B cell (primary cell): ENCODE measurements around the gene CYP8B1. TPM values are rescaled to one million over a fixed set of nuclear protein-coding genes. Genes with fewer than 3 reads are reported as not detected.

Source experiments
- ATAC-seq: fragments of 200-7000 bp; cut with Tn5 transposase; one replicate; pipeline ENCODE4 v1.10.0; 2021; ENCODE audit warnings: low read depth, mild to moderate bottlenecking, moderate number of reproducible peaks, moderate library complexity
- CTCF ChIA-PET: fragments of 350-600 bp; sonication (Branson Sonifier 250); formaldehyde crosslinking; loops from one replicate; lab custom pipeline; 2021; ENCODE audit warnings: antibody characterized with exemption, inconsistent platforms; lab: Charles Lee
- POLR2A ChIA-PET: fragments of 350-600 bp; sonication (Branson Sonifier 250); formaldehyde crosslinking; loops from one replicate; lab custom pipeline; 2021; ENCODE audit warnings: antibody characterized with exemption; lab: Charles Lee
- DNase-seq: peaks from one replicate; pipeline ENCODE4 v3.0.0; 2013
- H2AFZ ChIP-seq: 2 replicates; pipeline ENCODE4 v1.6.1; 2012; ENCODE audit warnings: mild to moderate bottlenecking, low read depth, low read length; ENCODE audit not compliant: insufficient read depth, poor library complexity, severe bottlenecking
- H3K27ac ChIP-seq, 2 donors: 1 replicate in 1 of 2; 2 replicates in 1 of 2; pipeline ENCODE4 v1.5.1; 2012 to 2013; ENCODE audit warnings: low read length in 2 of 2, mild to moderate bottlenecking in 2 of 2, moderate library complexity in 1 of 2
- H3K27me3 ChIP-seq, 4 experiments: fragments of 200-600 bp in 1 of 4; sonication (generic) in 1 of 4; replicated peaks in 1 of 4; 1 replicate in 2 of 4; 2 replicates in 2 of 4; pipeline versions ENCODE4 v1.6.1 to v1.7.0; 2013 to 2016; ENCODE audit warnings: low read length in 3 of 4, mild to moderate bottlenecking in 2 of 4, mixed read lengths in 1 of 4, moderate library complexity in 1 of 4; ENCODE audit not compliant: insufficient read depth in 4 of 4, control insufficient read depth in 3 of 4; ENCODE audit errors: control extremely low read depth in 1 of 4
- H3K36me3 ChIP-seq, 2 experiments: replicated peaks in 1 of 2; 1 replicate in 1 of 2; 2 replicates in 1 of 2; pipeline versions ENCODE4 v1.6.1 to v1.7.1; 2013; ENCODE audit warnings: low read length in 1 of 2; ENCODE audit not compliant: insufficient read depth in 2 of 2, control insufficient read depth in 1 of 2; ENCODE audit errors: control extremely low read depth in 1 of 2, extremely low read depth in 1 of 2
- H3K4me1 ChIP-seq, 2 donors: fragments of 200-600 bp in 1 of 2; sonication (generic) in 1 of 2; 1 replicate in 1 of 2; 2 replicates in 1 of 2; pipeline versions ENCODE4 v1.5.1 to v1.6.1; 2013 to 2017; ENCODE audit warnings: low read length in 2 of 2; ENCODE audit not compliant: control insufficient read depth in 2 of 2, insufficient read depth in 2 of 2
- H3K4me2 ChIP-seq: replicated peaks from 2 replicates; pipeline ENCODE3; 2012; ENCODE audit warnings: mild to moderate bottlenecking, low read depth, low read length; ENCODE audit not compliant: poor library complexity, severe bottlenecking
- H3K4me3 ChIP-seq, 5 experiments: fragments of 200-600 bp in 1 of 5; sonication (generic) in 1 of 5; 1 replicate in 3 of 5; 2 replicates in 2 of 5; pipeline versions ENCODE4 v1.5.1 to v1.7.0; 2011 to 2016; ENCODE audit warnings: low read length in 4 of 5, mild to moderate bottlenecking in 4 of 5, low read depth in 2 of 5, control low read depth in 1 of 5, moderate library complexity in 1 of 5; ENCODE audit not compliant: insufficient read depth in 1 of 5; ENCODE audit errors: control extremely low read depth in 1 of 5, extremely low read depth in 1 of 5
- H3K79me2 ChIP-seq: fragments of 200-600 bp; sonication (generic); one replicate; pipeline ENCODE4 v1.6.0; 2016; ENCODE audit warnings: low read length; ENCODE audit not compliant: control insufficient read depth, insufficient read depth
- H3K9ac ChIP-seq: fragments of 200-600 bp; sonication (generic); 2 replicates; pipeline ENCODE4 v1.6.1; 2017; ENCODE audit warnings: mild to moderate bottlenecking, low read length, moderate library complexity
- H3K9me3 ChIP-seq, 3 donors: one replicate each; pipeline versions ENCODE4 v1.6.1 to v1.7.1; 2013; ENCODE audit warnings: low read length in 2 of 3; ENCODE audit not compliant: control insufficient read depth in 2 of 3, insufficient read depth in 1 of 3; ENCODE audit errors: control extremely low read depth in 1 of 3
- H4K20me1 ChIP-seq: 2 replicates; pipeline ENCODE4 v1.6.0; 2012; ENCODE audit warnings: mild to moderate bottlenecking, low read length; ENCODE audit not compliant: insufficient read depth, control insufficient read depth, poor library complexity, severe bottlenecking
- H3K27ac Mint-ChIP-seq: one replicate; pipeline ENCODE4 v1.8.0; 2021; ENCODE audit warnings: mixed read lengths
- H3K27me3 Mint-ChIP-seq: one replicate; pipeline ENCODE4 v1.8.0; 2021; ENCODE audit warnings: mixed read lengths
- H3K4me1 Mint-ChIP-seq: one replicate; pipeline ENCODE4 v1.8.0; 2021; ENCODE audit warnings: mixed read lengths
- H3K4me3 Mint-ChIP-seq: one replicate; pipeline ENCODE4 v1.8.0; 2021; ENCODE audit warnings: mixed read lengths
- H3K9me3 Mint-ChIP-seq: one replicate; pipeline ENCODE4 v1.8.0; 2022; ENCODE audit warnings: mixed read lengths; ENCODE audit not compliant: insufficient read depth
- EZH2 ChIP-seq: IDR thresholded peaks from 2 replicates; pipeline ENCODE4 v1.6.1; 2012; ENCODE audit warnings: borderline replicate concordance, low read depth, mild to moderate bottlenecking, moderate library complexity, low read length; ENCODE audit not compliant: insufficient read depth, poor library complexity, severe bottlenecking
- WGBS: methylation state at CpG from one replicate; pipeline ENCODE4 v1.1.5; 2013; ENCODE audit warnings: missing lambda C conversion rate; ENCODE audit not compliant: insufficient coverage; 5-methylcytosine and 5-hydroxymethylcytosine counted together
- intact Hi-C: fragments of 100-400 bp; cut with micrococcal nuclease; formaldehyde crosslinking; loops from one replicate; pipeline ENCODE4 v1.10.0; 2022
- polyA plus RNA-seq: library from polyadenylated mRNA; depleted of rRNA; stranded (reverse); fragments of >200 nt; gene quantifications from 2 replicates; pipeline ENCODE4 v1.2.3, GENCODE V29; 2012
- total RNA-seq, 2 donors: library from RNA; stranded (reverse); fragments of 120-200 nt in 1 of 2; gene quantifications; 1 replicate in 1 of 2; 2 replicates in 1 of 2; pipeline versions ENCODE4 v1.2.3 to v1.2.4, GENCODE V29; 2013 to 2022
- TF ChIP-seq, protein P1 (sequence below): fragments of 200-600 bp; IDR thresholded peaks from one replicate; pipeline ENCODE4 v1.8.0; 2022; ENCODE audit warnings: antibody characterized with exemption, mild to moderate bottlenecking

The CYP8B1 gene
- total and polyA plus RNA-seq, 2 donors (not counting 1 experiment from before 2014, with no cell fraction given), result not detected

DNA sequence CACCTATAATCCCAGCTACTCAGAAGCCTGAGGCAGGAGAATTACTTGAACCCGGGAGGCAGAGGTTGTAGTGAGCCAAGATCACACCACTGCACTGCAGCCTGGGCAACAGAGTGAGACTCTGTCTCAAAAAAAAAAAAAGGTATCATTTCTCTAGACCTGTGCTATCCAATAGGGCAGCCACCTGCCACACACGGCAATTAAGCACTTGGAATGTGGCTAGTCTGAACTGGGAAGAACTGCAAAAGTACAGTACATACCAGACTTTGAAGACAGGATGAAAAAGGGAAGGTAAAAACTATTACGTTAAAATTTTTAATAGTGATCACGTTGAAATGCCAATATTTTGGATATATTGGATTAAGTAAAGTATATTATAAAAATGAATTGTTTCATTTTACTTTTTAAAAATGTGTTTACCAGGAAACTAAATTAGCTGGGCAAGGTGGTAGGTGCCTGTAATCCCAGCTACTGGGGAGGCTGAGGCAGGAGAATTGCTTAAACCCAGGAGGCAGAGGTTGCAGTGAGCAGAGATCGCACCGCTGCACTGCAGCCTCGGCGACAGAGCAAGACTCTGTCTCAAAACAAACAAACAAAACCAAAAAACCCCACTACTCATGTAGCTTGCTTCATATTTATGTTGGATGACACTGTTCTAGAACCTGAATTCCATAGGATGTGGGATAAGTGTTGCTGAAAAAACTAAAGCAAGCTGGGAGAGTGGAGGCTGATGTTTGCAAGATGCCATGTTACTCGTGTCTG is 2.3 kb downstream of the CYP8B1 start:
- Mint-ChIP-seq H3K9me3 (no peaks in the 10 kb centered on the region), H3K27ac (no peak overlapping the region), H3K4me1 (no peaks in the 10 kb centered on the region), H3K4me3 (no peak overlapping the region), H3K27me3 (peaks cover 7% of the 10 kb centered on the region)
- no peak overlapping the region for H3K4me3 ChIP-seq
- H3K27me3 ChIP-seq, result no peaks in the 10 kb centered on the region
- intact Hi-C loops, result no loop called here
- H2AFZ ChIP-seq, result no peak overlapping the region
- no peak overlapping the region for H3K27ac ChIP-seq
- no peaks in the 10 kb centered on the region for H4K20me1 ChIP-seq
- no peaks in the 10 kb centered on the region for H3K4me1 ChIP-seq
- no peaks in the 10 kb centered on the region for H3K9me3 ChIP-seq
- no peak overlapping the region for H3K4me2 ChIP-seq
- POLR2A ChIA-PET, result no interaction called here
- H3K9ac ChIP-seq, result no peak overlapping the region
- WGBS, result 100% methylated on average over 1 of the region's 9 CpGs
- H3K36me3 ChIP-seq, result no peaks in the 10 kb centered on the region
- TF ChIP-seq EZH2, result no peak
- TF ChIP-seq, protein P1, sequence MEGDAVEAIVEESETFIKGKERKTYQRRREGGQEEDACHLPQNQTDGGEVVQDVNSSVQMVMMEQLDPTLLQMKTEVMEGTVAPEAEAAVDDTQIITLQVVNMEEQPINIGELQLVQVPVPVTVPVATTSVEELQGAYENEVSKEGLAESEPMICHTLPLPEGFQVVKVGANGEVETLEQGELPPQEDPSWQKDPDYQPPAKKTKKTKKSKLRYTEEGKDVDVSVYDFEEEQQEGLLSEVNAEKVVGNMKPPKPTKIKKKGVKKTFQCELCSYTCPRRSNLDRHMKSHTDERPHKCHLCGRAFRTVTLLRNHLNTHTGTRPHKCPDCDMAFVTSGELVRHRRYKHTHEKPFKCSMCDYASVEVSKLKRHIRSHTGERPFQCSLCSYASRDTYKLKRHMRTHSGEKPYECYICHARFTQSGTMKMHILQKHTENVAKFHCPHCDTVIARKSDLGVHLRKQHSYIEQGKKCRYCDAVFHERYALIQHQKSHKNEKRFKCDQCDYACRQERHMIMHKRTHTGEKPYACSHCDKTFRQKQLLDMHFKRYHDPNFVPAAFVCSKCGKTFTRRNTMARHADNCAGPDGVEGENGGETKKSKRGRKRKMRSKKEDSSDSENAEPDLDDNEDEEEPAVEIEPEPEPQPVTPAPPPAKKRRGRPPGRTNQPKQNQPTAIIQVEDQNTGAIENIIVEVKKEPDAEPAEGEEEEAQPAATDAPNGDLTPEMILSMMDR, result no peak
- ATAC-seq (no peak), DNase-seq (no peak)
- CTCF ChIA-PET, result no interaction called here
- no peaks in the 10 kb centered on the region for H3K79me2 ChIP-seq

DNA sequence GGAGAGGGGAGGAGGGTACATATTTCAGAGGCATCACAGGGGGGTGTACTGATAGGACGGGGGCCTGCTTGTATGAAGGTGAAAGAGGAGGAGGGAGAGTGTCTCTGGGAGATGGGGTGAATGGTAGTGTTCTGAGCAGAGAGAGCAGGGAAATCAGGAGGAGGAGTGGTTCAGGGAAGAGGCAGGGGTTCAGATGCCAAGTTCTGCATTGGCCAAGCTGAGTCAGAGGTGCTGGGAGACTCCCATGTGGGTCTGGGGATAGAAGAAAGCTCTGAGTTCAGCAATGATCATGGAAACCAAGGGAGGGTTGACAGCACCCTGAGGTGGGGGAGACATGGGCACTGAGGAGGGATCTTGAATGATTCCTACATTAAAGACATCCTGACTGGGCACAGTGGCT is 3.0 kb downstream of the CYP8B1 start:
- POLR2A ChIA-PET, result no interaction called here
- DNase-seq (no peak), ATAC-seq (no peak)
- Histone ChIP-seq H2AFZ (no peak overlapping the region), H4K20me1 (no peaks in the 10 kb centered on the region), H3K79me2 (no peaks in the 10 kb centered on the region), H3K9ac (no peak overlapping the region), H3K4me2 (no peak overlapping the region), H3K36me3 (no peaks in the 10 kb centered on the region), H3K4me3 (no peak overlapping the region), H3K9me3 (no peaks in the 10 kb centered on the region), H3K27me3 (no peaks in the 10 kb centered on the region), H3K27ac (no peak overlapping the region), H3K4me1 (no peaks in the 10 kb centered on the region)
- H3K4me1 Mint-ChIP-seq, result no peaks in the 10 kb centered on the region
- CTCF ChIA-PET, result interaction anchor here (1.4 kb wide), 1 partner anchor 8 kb away, joined by 3 read pairs; no protein-coding TSS in a partner anchor
- WGBS, result 93% methylated on average over 1 of the region's 1 CpG
- H3K4me3 Mint-ChIP-seq, result no peak overlapping the region
- H3K9me3 Mint-ChIP-seq, result no peaks in the 10 kb centered on the region
- TF ChIP-seq, protein P1, result no peak
- TF ChIP-seq EZH2, result no peak
- intact Hi-C loops, result no loop called here
- no peak overlapping the region for H3K27ac Mint-ChIP-seq
- H3K27me3 Mint-ChIP-seq, result peaks cover 7% of the 10 kb centered on the region
